Renal cortical epithelial cell (primary cell): ENCODE data around the gene SGPL1. TPM values are rescaled to one million over a fixed set of nuclear protein-coding genes. Genes with fewer than 3 reads are reported as not detected.

Source experiments
- DNase-seq: peaks from one replicate; pipeline ENCODE4 v3.0.0-alpha.2; 2011; ENCODE audit warnings: low read depth
- total RNA-seq: library from RNA; depleted of rRNA; stranded (reverse); fragments of >200 nt; gene quantifications from 2 replicates; pipeline ENCODE4 v1.2.3, GENCODE V29; 2014

Gene SGPL1
- total RNA-seq, 1 donor from 2014 or later: 90.7 TPM

- DNase-seq: no peak
These were observed 105.5 kb downstream of the SGPL1 start for GRCh38 chr10:70921285-70921684.

- no peak for DNase-seq
These were observed 107.9 kb downstream of the SGPL1 start for GRCh38 chr10:70923696-70924095.

DNA sequence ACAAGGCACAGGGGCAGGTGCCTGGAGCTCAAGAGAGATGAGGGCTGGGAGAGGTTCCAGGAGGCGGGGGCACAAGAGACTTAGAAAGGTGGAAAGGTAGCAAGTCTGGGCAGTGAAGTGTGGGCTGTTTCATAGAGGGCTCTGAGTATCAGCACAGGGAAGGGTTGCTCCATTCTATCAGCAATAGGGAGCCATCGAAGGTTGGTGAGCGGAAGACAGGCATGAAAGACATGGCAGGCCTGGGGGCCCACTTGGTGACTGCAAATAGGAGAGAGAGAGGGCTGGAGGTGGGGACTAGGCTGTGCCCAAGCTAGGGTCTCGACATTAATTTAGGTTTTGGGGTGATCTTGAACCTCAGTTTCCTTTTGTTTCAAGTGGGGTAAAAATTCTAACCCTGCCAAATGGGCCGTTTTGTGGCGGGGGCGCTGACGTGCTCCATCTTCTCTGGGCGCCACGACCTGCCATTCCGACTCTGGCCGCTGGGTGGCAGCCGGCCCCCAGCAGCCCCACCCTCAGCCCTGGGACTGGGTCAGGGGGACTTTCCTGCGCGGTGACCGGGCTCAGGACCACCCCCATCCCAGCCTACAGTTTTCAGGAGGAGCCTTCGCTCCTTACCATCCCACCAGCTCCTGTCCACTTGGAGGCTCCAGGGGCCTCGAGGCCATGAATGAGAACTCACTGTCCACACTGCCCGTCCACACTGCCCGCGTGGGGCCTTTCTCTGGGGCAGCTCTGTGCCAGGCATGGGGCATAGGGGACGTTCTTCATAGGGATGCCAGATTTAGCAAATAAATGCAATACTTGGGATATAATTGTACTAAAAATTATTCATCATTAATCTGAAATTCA lies 109.9 kb downstream of the SGPL1 start:
- no peak for DNase-seq

DNA sequence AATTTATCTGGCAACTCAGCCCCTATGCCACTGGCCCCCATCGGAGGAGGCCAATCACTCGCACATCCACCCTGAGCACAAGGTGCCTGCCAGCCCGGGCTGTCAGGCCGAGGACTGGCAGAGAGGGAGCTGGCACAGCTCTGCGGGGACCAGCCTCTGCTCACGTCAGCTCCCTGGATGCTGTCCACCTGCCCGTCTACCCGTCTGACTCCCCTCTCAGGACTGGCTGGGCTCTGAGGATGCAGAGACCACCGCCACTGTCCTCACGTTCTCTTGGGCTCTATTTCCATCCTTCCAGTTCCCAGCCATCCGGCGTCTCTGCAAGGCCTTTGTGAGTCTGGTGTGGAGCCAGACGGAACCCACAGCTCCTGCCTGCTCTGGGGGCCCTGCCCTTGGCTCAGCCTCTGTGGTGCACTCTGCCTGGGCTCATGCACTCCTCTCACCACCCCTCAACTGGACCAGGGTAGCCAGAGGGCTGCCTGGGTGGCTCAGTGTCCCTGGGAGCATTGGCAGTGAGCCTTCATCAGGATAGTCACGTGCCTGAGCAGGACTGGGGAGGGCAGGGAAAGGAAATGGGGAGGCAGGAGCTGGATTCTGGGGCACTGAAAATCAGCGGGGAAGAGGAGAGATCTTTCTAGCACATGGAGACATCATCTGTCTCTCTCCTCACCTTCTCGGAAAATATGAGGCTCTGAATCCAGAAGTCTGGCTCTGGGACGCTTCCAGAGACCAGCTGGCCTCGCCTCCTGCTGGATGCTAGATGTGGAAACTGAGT lies 110.7 kb downstream of the SGPL1 start:
- no peak for DNase-seq

DNA sequence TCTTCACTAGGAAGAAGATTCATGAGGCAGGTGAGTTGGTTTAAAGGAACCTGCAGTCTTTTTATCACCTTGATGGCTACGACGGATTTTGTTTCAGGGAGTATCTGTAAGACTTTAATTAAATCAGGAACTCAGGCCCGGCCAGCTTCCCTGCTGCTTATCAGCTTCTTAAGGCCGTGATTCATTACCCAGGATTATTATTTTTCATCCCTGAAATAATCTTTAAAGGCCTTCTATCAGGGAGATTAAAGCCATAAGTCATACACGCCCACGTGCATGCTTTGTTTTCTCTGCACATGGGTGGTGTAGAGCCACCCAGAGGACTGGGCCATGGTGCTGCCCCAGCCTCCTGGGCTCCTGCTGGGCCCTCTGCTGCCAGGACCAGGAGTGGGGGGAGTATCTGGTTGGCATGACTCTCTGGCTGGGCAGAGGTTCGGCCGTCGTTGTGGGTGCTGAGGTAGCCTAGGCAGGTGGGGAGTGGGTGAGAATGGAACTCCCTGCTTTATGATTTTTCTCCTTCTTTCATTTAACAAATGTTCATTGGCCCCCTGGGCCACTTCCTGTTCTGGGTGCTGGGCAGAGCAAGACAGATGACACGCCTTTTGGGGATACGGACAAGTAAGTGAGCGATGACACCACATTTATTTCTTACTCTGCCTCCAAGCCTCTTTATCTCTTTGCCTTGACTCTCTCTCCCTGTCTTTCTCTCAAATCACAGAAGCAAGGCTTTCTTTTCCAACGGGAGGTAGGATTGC lies 111.6 kb downstream of the SGPL1 start:
- DNase-seq: no peak

DNA sequence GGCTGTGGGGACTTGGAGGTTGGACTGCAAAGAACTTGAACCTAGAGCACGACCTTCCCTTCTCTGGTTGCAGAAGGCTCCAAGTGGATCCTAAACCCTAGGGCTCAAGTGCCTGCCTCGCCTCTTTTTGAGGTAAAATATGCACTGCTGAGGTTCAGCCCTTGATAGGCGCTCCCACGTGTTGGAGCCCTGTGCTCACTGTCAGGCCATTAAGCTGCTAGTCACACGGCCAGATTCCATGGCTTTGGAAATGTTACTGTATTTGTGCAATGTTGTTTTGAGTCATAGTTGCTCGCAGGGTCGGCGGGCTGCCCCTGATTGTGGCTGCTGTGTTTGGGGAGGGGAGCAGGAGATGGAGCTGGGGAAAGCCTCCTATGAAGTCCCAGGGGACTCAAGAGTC lies 112.4 kb downstream of the SGPL1 start:
- peak; percentile 5 for DNase-seq

DNA sequence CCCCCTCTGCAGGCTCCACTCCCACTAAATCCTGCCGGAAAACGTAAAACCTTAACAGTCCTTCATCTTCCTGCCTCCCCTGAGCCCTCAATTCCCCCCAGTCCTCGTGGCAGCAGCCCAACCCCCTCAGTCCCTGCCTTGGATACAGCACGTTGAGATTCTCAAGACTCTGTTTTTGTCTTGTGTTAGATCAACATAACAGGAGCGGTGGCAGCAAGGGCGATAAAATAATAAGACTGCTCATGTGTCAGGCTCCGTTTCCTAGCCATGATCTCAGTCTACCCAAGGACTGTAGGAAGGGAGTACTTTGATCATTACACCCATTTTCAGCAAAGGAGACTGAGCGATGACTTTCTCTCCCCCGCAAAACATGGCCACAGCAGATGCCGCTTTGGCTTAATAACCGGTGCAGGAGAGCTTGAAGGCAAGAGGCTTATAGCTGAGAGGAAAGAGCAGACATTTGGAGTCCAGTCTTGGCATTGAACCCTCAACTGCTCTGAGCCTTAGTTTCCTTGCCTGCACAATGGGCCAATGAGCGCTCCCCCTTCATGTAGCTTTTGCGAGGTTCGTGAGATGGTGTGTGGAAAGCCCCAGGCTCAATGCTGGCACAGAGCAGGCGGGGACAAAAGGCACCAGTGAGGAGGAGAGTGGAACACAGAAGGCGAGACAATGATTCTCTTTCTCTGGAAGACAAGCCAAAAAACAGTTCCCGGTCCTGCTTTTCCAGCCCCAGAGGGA lies 114.7 kb downstream of the SGPL1 start:
- DNase-seq: no peak

Other genes with a start within 250 kb of the SGPL1 start
- gene PRF1, start 213.2 kb upstream of the SGPL1 start, total RNA-seq: not detected in 2 replicates
- gene ADAMTS14, start 143.4 kb upstream of the SGPL1 start, total RNA-seq: 1.9 and 3.6 TPM in 2 replicates
- gene TBATA, start 30.6 kb upstream of the SGPL1 start, total RNA-seq: not detected in 2 replicates
- gene PCBD1, start 72.6 kb downstream of the SGPL1 start, total RNA-seq: 59.2 and 77.8 TPM in 2 replicates